ENCODE data around the gene RPL39.
"Not testable (repeated sequence)": the region's sequence is repeated elsewhere in the genome, so short reads cannot be mapped to it uniquely, and the experiment has no call there.

Gene RPL39

GRCh38 chrX:119763181-119763580 is 28.2 kb downstream of the RPL39 start:
- DNase-seq (ENCODE audit: low spot score), result no peak

DNA sequence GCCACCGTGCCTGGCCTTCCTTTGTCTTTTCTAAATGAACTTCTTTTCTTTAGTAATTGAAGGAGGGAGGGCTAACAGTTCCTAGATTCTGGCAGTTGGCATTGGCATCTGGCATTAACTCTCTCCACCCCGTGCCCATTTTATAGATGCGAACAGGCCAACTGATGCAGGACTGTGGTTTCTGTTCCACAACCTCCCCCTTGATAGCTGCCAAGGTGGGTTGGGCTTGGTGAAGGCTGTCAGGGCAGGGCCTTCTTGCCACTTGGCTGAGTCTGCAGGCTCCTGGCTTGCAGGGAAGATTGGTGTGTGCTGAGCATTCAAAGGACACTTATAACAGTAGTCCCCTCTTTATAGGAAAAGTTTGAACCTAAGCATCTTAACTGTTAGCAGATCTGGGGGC is 28.7 kb downstream of the RPL39 start:
- DNase-seq (ENCODE audit: low spot score), result no peak

DNA sequence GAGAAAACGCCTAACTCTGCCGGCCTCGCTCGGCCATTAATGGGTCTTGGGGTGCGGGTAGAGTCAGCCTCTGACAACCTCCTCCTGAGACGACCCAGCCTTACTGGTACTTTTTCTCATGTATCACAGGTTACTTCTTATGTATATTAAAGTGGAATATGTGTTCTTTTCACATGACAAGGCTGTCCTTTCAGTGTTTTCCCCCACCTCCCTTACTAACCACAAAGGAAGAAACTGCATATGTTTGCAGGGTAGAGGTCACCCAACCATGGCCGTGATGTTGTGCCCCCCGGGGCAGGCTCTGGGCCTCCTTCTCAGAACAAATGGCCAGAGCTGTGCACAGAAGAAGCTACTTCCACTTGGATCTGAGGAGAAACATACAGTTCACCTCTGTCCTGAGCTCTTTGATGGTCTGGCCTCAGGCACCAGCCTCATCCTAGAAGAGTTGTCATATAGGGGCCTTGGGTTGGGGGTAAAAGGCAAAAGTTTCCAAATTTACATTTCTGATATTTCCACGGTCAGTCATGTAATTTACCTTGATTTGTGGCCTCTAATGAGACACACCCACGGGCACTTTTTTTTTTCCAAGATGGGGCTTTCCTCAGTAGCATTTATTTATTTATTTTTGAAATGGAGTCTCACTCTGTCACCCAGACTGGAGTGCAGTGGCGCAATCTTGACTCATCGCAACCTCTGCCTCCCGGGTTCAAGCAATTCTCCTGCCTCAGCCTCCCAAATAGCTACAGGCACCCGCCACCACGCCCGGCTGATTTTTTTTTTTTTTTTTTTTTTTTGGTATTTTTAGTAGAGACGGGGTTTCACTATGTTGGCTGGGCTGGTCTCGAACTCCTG is 31.2 kb downstream of the RPL39 start:
- DNase-seq (ENCODE audit: low spot score), result no peak

GRCh38 chrX:119759248-119759766 is 32.1 kb downstream of the RPL39 start:
- no peak for DNase-seq (ENCODE audit: low spot score)

- no peak for DNase-seq (ENCODE audit: low spot score)
Observed at GRCh38 chrX:119758731-119759247, 32.6 kb downstream of the RPL39 start.

GRCh38 chrX:119757979-119758730 is 33.3 kb downstream of the RPL39 start, which contains the start of gene SOWAHD:
Gene SOWAHD (plus strand): TSS chrX:119758588. CDS start chrX:119758668, 80 bp downstream.
- DNase-seq (ENCODE audit: low spot score), result no peak

DNA sequence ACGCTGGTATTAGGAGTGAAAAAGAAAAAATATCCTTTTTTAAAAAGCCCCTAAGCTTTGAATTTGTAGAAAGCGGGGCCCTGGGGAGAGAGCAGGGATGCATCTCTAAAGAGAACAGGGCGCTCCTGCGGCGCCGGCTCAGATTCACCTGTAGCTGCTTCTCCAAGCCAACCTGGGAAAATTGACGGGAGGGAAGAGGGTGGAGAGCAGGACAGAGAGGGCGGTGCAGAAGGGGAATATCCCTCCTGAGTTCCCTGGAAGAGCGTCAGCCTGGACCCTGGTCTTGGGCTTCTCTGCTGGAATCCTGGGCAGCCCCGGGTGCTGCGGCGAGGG is 33.8 kb downstream of the RPL39 start:
- DNase-seq (ENCODE audit: low spot score), result no peak

DNA sequence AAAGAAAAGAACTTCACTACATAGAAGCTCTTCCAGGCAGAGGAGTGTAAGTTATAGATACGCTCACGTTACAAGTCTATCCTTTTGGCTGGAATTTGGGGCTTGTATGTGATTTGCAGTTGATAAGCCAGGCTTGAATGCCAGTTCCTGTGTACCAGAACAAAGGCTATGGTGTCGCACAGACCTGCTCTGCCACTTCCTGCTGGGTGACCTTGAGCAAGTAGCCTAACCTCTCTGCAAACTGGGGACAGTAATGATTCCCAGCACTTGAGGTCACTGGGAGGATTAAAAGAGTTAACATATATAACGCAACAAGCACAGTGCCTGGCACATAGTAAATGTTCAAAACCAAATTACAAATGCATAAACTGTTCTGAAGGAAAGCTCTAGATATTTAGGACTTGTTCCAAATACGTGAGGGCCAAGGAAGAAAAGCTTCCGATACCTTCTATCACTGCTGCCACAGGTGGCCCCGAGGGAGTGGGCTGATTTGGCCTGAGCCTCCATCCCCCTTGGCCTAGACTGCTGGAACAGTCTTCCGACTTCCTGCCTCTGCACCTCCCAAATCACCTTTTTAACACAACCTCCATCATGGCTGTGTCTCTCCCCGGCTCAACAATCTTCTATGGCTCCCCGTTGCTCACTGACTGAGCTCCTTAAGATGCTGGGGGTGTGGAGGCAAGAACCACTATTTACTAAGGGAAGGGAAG is 34.3 kb downstream of the RPL39 start:
- DNase-seq (ENCODE audit: low spot score), result no peak

- DNase-seq (ENCODE audit: low spot score), result no peak
Observed at GRCh38 chrX:119755981-119756533, 35.4 kb downstream of the RPL39 start.

GRCh38 chrX:119753639-119754257 is 37.7 kb downstream of the RPL39 start:
- no peak for DNase-seq (ENCODE audit: low spot score)

DNA sequence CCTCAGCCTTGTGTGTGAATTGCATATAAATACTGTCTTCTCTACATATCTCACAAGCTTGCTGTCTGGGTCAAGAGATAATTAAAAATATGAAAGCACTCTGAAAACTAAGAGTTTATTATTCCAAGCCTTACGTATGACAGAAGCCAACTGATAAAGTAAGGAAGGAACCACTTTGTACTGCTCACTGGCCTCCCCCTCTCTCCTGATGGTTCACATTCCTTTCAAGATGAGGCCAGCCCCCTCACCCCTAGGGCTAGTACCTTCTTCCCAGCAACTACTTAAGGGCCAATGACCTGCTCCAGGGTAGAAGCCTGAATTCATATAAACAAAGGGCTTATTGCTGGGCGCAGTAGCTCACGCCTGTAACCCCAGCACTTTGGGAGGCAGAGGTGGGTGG is 38.4 kb downstream of the RPL39 start:
- no peak for DNase-seq (ENCODE audit: low spot score)

GRCh38 chrX:119750751-119751150 is 40.7 kb downstream of the RPL39 start:
- DNase-seq (ENCODE audit: low spot score), result not testable (repeated sequence)

- DNase-seq (ENCODE audit: low spot score), result not testable (repeated sequence)
Observed at GRCh38 chrX:119750131-119750530, 41.3 kb downstream of the RPL39 start.

- no peak for DNase-seq (ENCODE audit: low spot score)
Observed at GRCh38 chrX:119745283-119745848, 46.1 kb downstream of the RPL39 start.

GRCh38 chrX:119738742-119739141 is 52.7 kb downstream of the RPL39 start:
- no peak for DNase-seq (ENCODE audit: low spot score)

Measured in left forelimb (tissue), 1 donor.